H1 (cell line): ENCODE measurements around the gene OR11H7. TPM values are rescaled to one million over a fixed set of nuclear protein-coding genes. Genes with fewer than 3 reads are reported as not detected.

Experiments
- CTCF ChIA-PET: fragments of 300-600 bp; sonication (Branson Sonifier 250); formaldehyde crosslinking; loops from one replicate; lab custom pipeline; 2021; ENCODE audit not compliant: partially characterized antibody; lab: Charles Lee
- POLR2A ChIA-PET: fragments of 300-600 bp; sonication (Branson Sonifier 250); formaldehyde crosslinking; loops from one replicate; lab custom pipeline; 2021; ENCODE audit warnings: inconsistent platforms; ENCODE audit not compliant: partially characterized antibody; lab: Charles Lee
- DNase-seq, 2 experiments: peaks; one replicate each; pipeline versions ENCODE4 v3.0.0 to v3.0.0-alpha.2; 2010 to 2022; ENCODE audit warnings: low spot score in 2 of 2, low read depth in 1 of 2, mixed read lengths in 1 of 2
- FAIRE-seq: peaks from 2 replicates; lab custom pipeline; 2011; peaks lifted over from hg19 to GRCh38; lab: Jason Lieb, UNC
- H2AFZ ChIP-seq: 2 replicates; pipeline ENCODE4 v1.8.1; 2012; ENCODE audit warnings: low read length, inconsistent platforms
- H2AK5ac ChIP-seq: 2 replicates; pipeline ENCODE4 v1.6.1; 2013; ENCODE audit warnings: low read depth, low read length
- H2BK120ac ChIP-seq: replicated peaks from 2 replicates; pipeline ENCODE3; 2013; ENCODE audit warnings: low read depth, low read length, inconsistent platforms
- H2BK12ac ChIP-seq: 2 replicates; pipeline ENCODE4 v1.6.1; 2013; ENCODE audit warnings: low read depth, low read length
- H2BK15ac ChIP-seq: 2 replicates; pipeline ENCODE4 v1.6.1; 2013; ENCODE audit warnings: low read length
- H2BK20ac ChIP-seq: 2 replicates; pipeline ENCODE4 v1.6.1; 2013; ENCODE audit warnings: low read length
- H2BK5ac ChIP-seq: 2 replicates; pipeline ENCODE4 v1.6.1; 2013; ENCODE audit warnings: low read depth, low read length
- H3K14ac ChIP-seq: 2 replicates; pipeline ENCODE4 v1.6.1; 2013; ENCODE audit warnings: inconsistent platforms; ENCODE audit not compliant: insufficient read length
- H3K18ac ChIP-seq: 2 replicates; pipeline ENCODE4 v1.6.1; 2013; ENCODE audit warnings: low read length; ENCODE audit errors: extremely low read depth
- H3K23ac ChIP-seq: 2 replicates; pipeline ENCODE4 v1.6.1; 2013; ENCODE audit warnings: inconsistent platforms; ENCODE audit not compliant: insufficient read length
- H3K23me2 ChIP-seq: 2 replicates; pipeline ENCODE4 v1.6.1; 2013; ENCODE audit warnings: low read depth, low read length
- H3K27ac ChIP-seq: 2 replicates; pipeline ENCODE4 v1.6.1; 2011; ENCODE audit warnings: low read depth, low read length, inconsistent platforms
- H3K27me3 ChIP-seq, 4 experiments: replicated peaks in 1 of 4; 1 replicate in 1 of 4; 2 replicates in 3 of 4; pipeline versions ENCODE4 v1.6.1 to v1.8.1; 2011 to 2013; ENCODE audit warnings: low read length in 3 of 4, mild to moderate bottlenecking in 3 of 4, inconsistent platforms in 2 of 4, mixed read lengths in 2 of 4, moderate library complexity in 1 of 4; ENCODE audit not compliant: control insufficient read depth in 3 of 4, insufficient read depth in 3 of 4; ENCODE audit errors: extremely low read depth in 1 of 4
- H3K36me3 ChIP-seq, 4 experiments: 2 replicates each; pipeline versions ENCODE4 v1.6.1 to v1.8.1; 2011 to 2013; ENCODE audit warnings: mild to moderate bottlenecking in 4 of 4, low read length in 3 of 4, moderate library complexity in 2 of 4, control low read depth in 1 of 4, inconsistent platforms in 1 of 4; ENCODE audit not compliant: insufficient read depth in 4 of 4, control insufficient read depth in 2 of 4
- H3K4ac ChIP-seq: replicated peaks from 2 replicates; pipeline ENCODE3; 2013; ENCODE audit warnings: low read length, low read depth, mixed read lengths, inconsistent platforms; ENCODE audit not compliant: insufficient read length
- H3K4me1 ChIP-seq, 4 experiments: replicated peaks in 1 of 4; 1 replicate in 1 of 4; 2 replicates in 3 of 4; pipeline versions ENCODE4 v1.6.1 to v1.8.1; 2011 to 2013; ENCODE audit warnings: low read length in 3 of 4, inconsistent platforms in 2 of 4, mixed read lengths in 1 of 4; ENCODE audit not compliant: insufficient read depth in 4 of 4, control insufficient read depth in 3 of 4
- H3K4me2 ChIP-seq, 2 experiments: 2 replicates each; pipeline versions ENCODE4 v1.6.1 to v1.8.1; 2011 to 2013; ENCODE audit warnings: low read depth in 2 of 2, low read length in 2 of 2, control low read depth in 1 of 2, inconsistent platforms in 1 of 2, mild to moderate bottlenecking in 1 of 2; ENCODE audit not compliant: insufficient read depth in 1 of 2
- H3K4me3 ChIP-seq, 4 experiments: fragments of 200-600, 300-600 bp in 1 of 4; sonication (generic), shearing (Covaris generic), sonication (Bioruptor Twin) in 1 of 4; 2 replicates each; pipeline versions ENCODE4 v1.5.1 to v1.8.1; 2011 to 2016; ENCODE audit warnings: low read length in 4 of 4, low read depth in 3 of 4, control low read depth in 2 of 4, inconsistent platforms in 2 of 4, mild to moderate bottlenecking in 2 of 4, mixed read lengths in 1 of 4, moderate library complexity in 1 of 4; ENCODE audit not compliant: insufficient read depth in 2 of 4; ENCODE audit errors: extremely low read depth in 1 of 4
- H3K56ac ChIP-seq: replicated peaks from 2 replicates; pipeline ENCODE3; 2013; ENCODE audit warnings: low read depth, mild to moderate bottlenecking, mixed read lengths, low read length, inconsistent platforms; ENCODE audit not compliant: insufficient read length
- H3K79me1 ChIP-seq: 2 replicates; pipeline ENCODE4 v1.6.1; 2013; ENCODE audit warnings: low read depth, low read length, control low read depth
- H3K79me2 ChIP-seq, 2 experiments: 2 replicates each; pipeline versions ENCODE4 v1.6.1 to v1.8.1; 2012 to 2013; ENCODE audit warnings: low read length in 2 of 2, mild to moderate bottlenecking in 2 of 2, inconsistent platforms in 1 of 2; ENCODE audit not compliant: insufficient read depth in 2 of 2, control insufficient read depth in 1 of 2
- H3K9ac ChIP-seq, 4 experiments: replicated peaks in 1 of 4; 1 replicate in 1 of 4; 2 replicates in 3 of 4; pipeline versions ENCODE4 v1.6.1 to v1.8.1; 2011 to 2013; ENCODE audit warnings: low read depth in 3 of 4, low read length in 3 of 4, control low read depth in 2 of 4, mild to moderate bottlenecking in 2 of 4, moderate library complexity in 2 of 4, inconsistent platforms in 1 of 4; ENCODE audit errors: extremely low read depth in 1 of 4
- H3K9me3 ChIP-seq, 2 experiments: 2 replicates each; pipeline versions ENCODE4 v1.6.1 to v1.8.1; 2012 to 2013; ENCODE audit warnings: mild to moderate bottlenecking in 2 of 2, moderate library complexity in 2 of 2, control low read depth in 1 of 2, inconsistent platforms in 1 of 2, low read depth in 1 of 2, low read length in 1 of 2, mixed read lengths in 1 of 2; ENCODE audit not compliant: insufficient read depth in 2 of 2
- H4K20me1 ChIP-seq, 2 experiments: replicated peaks in 1 of 2; 2 replicates each; pipeline versions ENCODE3 to v1.8.1; 2011 to 2013; ENCODE audit warnings: inconsistent platforms in 2 of 2, low read length in 2 of 2, mild to moderate bottlenecking in 1 of 2; ENCODE audit not compliant: insufficient read depth in 2 of 2, control insufficient read depth in 1 of 2
- H4K5ac ChIP-seq: 2 replicates; pipeline ENCODE4 v1.6.1; 2013; ENCODE audit warnings: low read length, low read depth, mixed read lengths, inconsistent platforms; ENCODE audit not compliant: insufficient read length
- H4K8ac ChIP-seq: 2 replicates; pipeline ENCODE4 v1.8.0; 2013; ENCODE audit warnings: mild to moderate bottlenecking, moderate library complexity, low read length, inconsistent platforms; ENCODE audit not compliant: insufficient read depth; ENCODE audit errors: extremely low read depth
- H4K91ac ChIP-seq: replicated peaks from 2 replicates; pipeline ENCODE3; 2013; ENCODE audit warnings: low read length, mixed read lengths, inconsistent platforms; ENCODE audit not compliant: insufficient read length
- BRCA1 ChIP-seq: IDR thresholded peaks from 2 replicates; pipeline ENCODE4 v1.6.1; 2012; ENCODE audit warnings: low read depth, low read length, improper control_type of control experiment
- CTCF ChIP-seq, 3 experiments: IDR thresholded peaks; 1 replicate in 2 of 3; 2 replicates in 1 of 3; pipeline versions ENCODE4 v1.5.1 to v1.6.1; 2011; ENCODE audit warnings: low read length in 3 of 3, mild to moderate bottlenecking in 3 of 3, inconsistent platforms in 2 of 3, low read depth in 1 of 3, moderate library complexity in 1 of 3; ENCODE audit not compliant: insufficient read depth in 1 of 3; ENCODE audit errors: control extremely low read depth in 1 of 3
- E2F6 ChIP-seq: IDR thresholded peaks from 2 replicates; pipeline ENCODE4 v1.6.1; 2012; ENCODE audit warnings: inconsistent platforms
- EP300 ChIP-seq, 2 experiments: IDR thresholded peaks; 1 replicate in 1 of 2; 2 replicates in 1 of 2; pipeline ENCODE4 v1.6.1; 2011 to 2012; ENCODE audit warnings: low read depth in 2 of 2, low read length in 2 of 2, mild to moderate bottlenecking in 2 of 2, borderline replicate concordance in 1 of 2, inconsistent platforms in 1 of 2, moderate library complexity in 1 of 2
- KDM1A ChIP-seq: fragments of 200-600, 300-600 bp; sonication (generic); IDR thresholded peaks from 2 replicates; pipeline ENCODE4 v1.7.1; 2016; ENCODE audit warnings: mild to moderate bottlenecking, low read length, borderline replicate concordance
- RXRA ChIP-seq: IDR thresholded peaks from 2 replicates; pipeline ENCODE4 v1.6.1; 2011; ENCODE audit warnings: low read depth, mild to moderate bottlenecking, low read length, moderate library complexity; ENCODE audit not compliant: insufficient read depth
- SAP30 ChIP-seq: fragments of 300-600 bp; sonication (generic); IDR thresholded peaks from 2 replicates; pipeline ENCODE4 v1.7.1; 2012; ENCODE audit warnings: low read length, moderate library complexity, mild to moderate bottlenecking, inconsistent platforms; ENCODE audit not compliant: insufficient read depth, insufficient replicate concordance
- SRF ChIP-seq: IDR thresholded peaks from 2 replicates; pipeline ENCODE4 v1.6.1; 2011; ENCODE audit warnings: mild to moderate bottlenecking, low read depth, low read length, moderate library complexity
- ZNF274 ChIP-seq: IDR thresholded peaks from 2 replicates; pipeline ENCODE4 v1.7.0; 2012; ENCODE audit warnings: low read length, borderline replicate concordance; ENCODE audit errors: extremely low read depth
- WGBS, 2 experiments: shearing (Covaris generic) in 1 of 2; methylation state at CpG; one replicate each; pipeline versions ENCODE4 v1.1.6 to v1.1.7; 2013 to 2015; ENCODE audit warnings: low lambda C conversion rate in 2 of 2, mixed read lengths in 2 of 2, inconsistent platforms in 1 of 2, low coverage in 1 of 2, missing lambda C conversion rate in 1 of 2; ENCODE audit not compliant: insufficient replicate concordance in 2 of 2, insufficient coverage in 1 of 2, insufficient read length in 1 of 2; ENCODE audit errors: extremely low coverage in 1 of 2, missing lambda C conversion rate in 1 of 2; 5-methylcytosine and 5-hydroxymethylcytosine counted together
- polyA plus RNA-seq, 7 experiments: library from polyadenylated mRNA; depleted of rRNA in 3 of 7; stranded (reverse) in 5 of 7; unstranded in 2 of 7; fragments of >200 nt in 5 of 7; fragments of 200-250 nt in 2 of 7; gene quantifications; 1 replicate in 5 of 7; 2 replicates in 1 of 7; 4 replicates in 1 of 7; pipeline versions ENCODE4 v1.2.1 to v1.2.3, GENCODE V29; 2011 to 2013; ENCODE audit warnings: missing spikeins in 2 of 7, mixed read lengths in 2 of 7
- total RNA-seq: library from RNA; stranded (reverse); fragmentation: NEBNext Ultra II Directional; extraction: Animal tissue kit (Norgen Biotek cat#: 25700); gene quantifications from 2 replicates; pipeline ENCODE4 v1.2.1, GENCODE V29; 2021
- TF ChIP-seq, protein P1 (sequence below): IDR thresholded peaks from 2 replicates; pipeline ENCODE4 v1.6.1; 2011; ENCODE audit warnings: low read depth, mild to moderate bottlenecking, low read length; ENCODE audit not compliant: insufficient read depth

The OR11H7 gene
- total and polyA plus RNA-seq, 2 of the 8 experiments (the other 6 are each of a cell fraction or from before 2014, with no cell fraction given), result not detected

DNA sequence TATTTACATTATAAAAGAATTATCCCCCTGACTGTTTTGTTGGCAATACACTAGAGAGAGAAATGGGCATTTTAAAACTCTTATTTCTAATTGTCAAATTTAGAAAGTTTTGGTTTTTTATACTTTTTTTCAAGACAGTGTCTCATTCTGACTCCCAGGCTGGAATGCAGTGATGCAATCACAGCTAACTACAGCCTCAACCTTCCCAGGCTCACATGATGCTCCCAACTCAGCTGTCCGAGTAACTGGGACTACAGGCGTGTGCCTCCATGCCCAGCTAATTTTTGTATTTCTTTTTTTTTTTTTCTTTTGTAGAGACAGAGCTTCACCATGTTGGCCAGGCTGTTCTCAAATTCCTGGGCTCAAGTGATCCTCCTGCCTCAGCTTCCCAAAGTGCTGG, 13.6 kb upstream of the OR11H7 start:
- Histone ChIP-seq H4K91ac (no peak overlapping the region), H2BK5ac (no peak overlapping the region), H3K23me2 (no peaks in the 10 kb centered on the region), H3K9ac (no peak overlapping the region), H3K4me3 (no peak overlapping the region), H4K8ac (no peak overlapping the region), H3K18ac (no peak overlapping the region), H4K20me1 (no peaks in the 10 kb centered on the region), H3K27ac (no peak overlapping the region), H3K14ac (no peak overlapping the region), H3K4me1 (no peaks in the 10 kb centered on the region), H2BK20ac (no peak overlapping the region), H3K4ac (no peak overlapping the region), H3K56ac (no peak overlapping the region), H2BK15ac (no peak overlapping the region), H3K23ac (no peak overlapping the region), H2BK120ac (no peak overlapping the region), H3K27me3 (no peaks in the 10 kb centered on the region), H3K4me2 (no peak overlapping the region), H4K5ac (no peak overlapping the region), H3K79me2 (no peaks in the 10 kb centered on the region), H2AK5ac (no peak overlapping the region), H2AFZ (no peak overlapping the region), H3K36me3 (no peaks in the 10 kb centered on the region), H3K9me3 (peaks cover 38 to 68% of the 10 kb centered on the region in 2 experiments), H2BK12ac (no peak overlapping the region), H3K79me1 (no peaks in the 10 kb centered on the region)
- no peak for FAIRE-seq
- DNase-seq, result no peak
- POLR2A ChIA-PET, result no interaction called here
- no peak for TF ChIP-seq EP300 (IDR thresholded peaks at IDR 0.05; ENCODE audit: borderline replicate concordance in 1 of 2, low read depth in 2 of 2, low read length in 2 of 2)
- TF ChIP-seq RXRA, result no peak
- TF ChIP-seq KDM1A, result no peak
- no peak for TF ChIP-seq E2F6
- TF ChIP-seq SRF, result no peak
- TF ChIP-seq BRCA1, result no peak
- no peak for TF ChIP-seq ZNF274
- TF ChIP-seq, protein P1, sequence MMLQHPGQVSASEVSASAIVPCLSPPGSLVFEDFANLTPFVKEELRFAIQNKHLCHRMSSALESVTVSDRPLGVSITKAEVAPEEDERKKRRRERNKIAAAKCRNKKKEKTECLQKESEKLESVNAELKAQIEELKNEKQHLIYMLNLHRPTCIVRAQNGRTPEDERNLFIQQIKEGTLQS, result no peak
- no peak for TF ChIP-seq SAP30
- TF ChIP-seq CTCF (IDR thresholded peaks at IDR 0.05; ENCODE audit: control extremely low read depth in 1 of 3, insufficient read depth in 1 of 3, low read depth in 1 of 3, low read length in 3 of 3), result no peak
- WGBS, 2 experiments, result 81% methylated on average over 2 of the region's 2 CpGs; no CpG with 5 or more reads in 1 of the 2 experiments
- CTCF ChIA-PET, result no interaction called here
